Measurements from ENCODE around the gene PAGE1. TPM values are rescaled to one million over a fixed set of nuclear protein-coding genes. Genes with fewer than 3 reads are reported as not detected.

PAGE1 gene
- total and polyA plus RNA-seq, 12 donors: not detected

- no peaks in the 10 kb centered on the region for H3K4me1 ChIP-seq (replicated peaks in 1 of 2)
- intact Hi-C loops (cut with DNase I): no loop called here
- no peak overlapping the region for H3K4me3 ChIP-seq
- peaks cover 27% of the 10 kb centered on the region for H3K27me3 ChIP-seq
- 76 to 89% (median 86%) methylated on average over 1 of the region's 1 CpG; no CpG with 5 or more reads in 1 of the 4 donors for WGBS, 4 donors
- no peaks in the 10 kb centered on the region for H3K36me3 ChIP-seq (replicated peaks in 1 of 2)
- DNase-seq: no peak
- no peak for TF ChIP-seq CTCF (IDR thresholded peaks at IDR 0.05)
- no peak for TF ChIP-seq POLR2A (IDR thresholded peaks at IDR 0.05)
- no peaks in the 10 kb centered on the region for H3K9me3 ChIP-seq (replicated peaks in 1 of 3)
- H3K27ac ChIP-seq: no peak overlapping the region
These were observed 15.0 kb upstream of the PAGE1 start for GRCh38 chrX:49710744-49711319.

GRCh38 chrX:49704691-49705404, 9.1 kb upstream of the PAGE1 start:
- Histone ChIP-seq H3K4me1 (replicated peaks in 1 of 2) (no peaks in the 10 kb centered on the region), H3K36me3 (replicated peaks in 1 of 2) (no peaks in the 10 kb centered on the region), H3K4me3 (no peak overlapping the region), H3K9me3 (replicated peaks in 1 of 3) (no peaks in the 10 kb centered on the region), H3K27ac (no peak overlapping the region), H3K27me3 (peaks cover 26% of the 10 kb centered on the region)
- intact Hi-C loops (cut with DNase I): no loop called here
- TF ChIP-seq POLR2A (IDR thresholded peaks at IDR 0.05): no peak
- no peak for TF ChIP-seq CTCF (IDR thresholded peaks at IDR 0.05)
- no peak for DNase-seq
- 48 to 56% (median 52%) methylated on average over 7 to 8 of the region's 8 CpGs for WGBS, 4 donors

- Histone ChIP-seq H3K27me3 (peaks cover 20% of the 10 kb centered on the region), H3K4me3 (no peak overlapping the region), H3K9me3 (replicated peaks in 1 of 3) (no peaks in the 10 kb centered on the region), H3K4me1 (replicated peaks in 1 of 2) (no peaks in the 10 kb centered on the region), H3K27ac (no peak overlapping the region), H3K36me3 (replicated peaks in 1 of 2) (no peaks in the 10 kb centered on the region)
- no peak for DNase-seq
- TF ChIP-seq POLR2A (IDR thresholded peaks at IDR 0.05) (no peak), CTCF (IDR thresholded peaks at IDR 0.05) (no peak)
- WGBS, 4 donors: 36 to 53% (median 45%) methylated on average over 5 of the region's 5 CpGs
- intact Hi-C loops (cut with DNase I): no loop called here
These were observed 6.1 kb upstream of the PAGE1 start for GRCh38 chrX:49701933-49702332.

- intact Hi-C loops (cut with DNase I): no loop called here
- no peak overlapping the region for H3K27ac ChIP-seq
- H3K4me3 ChIP-seq: no peak overlapping the region
- peaks cover 24% of the 10 kb centered on the region for H3K27me3 ChIP-seq
- TF ChIP-seq POLR2A (IDR thresholded peaks at IDR 0.05) (no peak), CTCF (IDR thresholded peaks at IDR 0.05) (no peak)
- no peaks in the 10 kb centered on the region for H3K9me3 ChIP-seq (replicated peaks in 1 of 3)
- no peaks in the 10 kb centered on the region for H3K4me1 ChIP-seq (replicated peaks in 1 of 2)
- no peak for DNase-seq
- H3K36me3 ChIP-seq (replicated peaks in 1 of 2): no peaks in the 10 kb centered on the region
These were observed 5.5 kb upstream of the PAGE1 start for GRCh38 chrX:49701323-49701722.
